ENCODE measurements around the gene ALK. TPM values are rescaled to one million over a fixed set of nuclear protein-coding genes. Genes with fewer than 3 reads are reported as not detected.

Gene ALK
- total RNA-seq, 1 experiment from 2014 or later = not detected

DNA sequence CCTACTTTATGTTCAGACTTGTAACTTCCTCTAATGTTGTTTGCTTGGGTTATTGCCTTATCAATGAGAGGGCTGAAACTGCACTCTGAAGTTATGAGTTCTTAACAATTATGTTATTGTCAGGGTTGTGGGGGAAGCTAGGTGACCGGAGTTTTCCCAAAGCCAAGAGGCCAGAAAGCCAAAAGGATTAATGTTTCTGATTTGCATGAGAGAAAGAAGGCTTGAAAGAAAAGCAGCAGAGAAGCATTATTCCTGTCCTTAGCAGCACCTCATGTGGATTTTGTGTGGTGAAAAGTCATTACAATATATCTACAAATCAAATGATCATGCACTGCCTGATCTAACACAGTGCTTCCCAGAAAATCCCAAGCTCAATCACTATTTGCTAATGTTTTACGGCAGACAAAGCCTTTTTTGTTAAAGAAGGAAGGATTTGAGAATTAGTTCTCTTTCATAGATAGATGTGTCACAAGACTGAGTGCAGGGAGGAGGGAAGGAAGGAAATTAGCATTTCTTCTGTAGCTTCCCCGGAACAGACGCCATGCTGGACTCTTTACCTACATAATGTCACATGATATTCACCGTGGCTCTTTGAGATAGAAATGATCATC is 203.2 kb downstream of the ALK start:
- DNase-seq (ENCODE audit: low spot score) = no peak

DNA sequence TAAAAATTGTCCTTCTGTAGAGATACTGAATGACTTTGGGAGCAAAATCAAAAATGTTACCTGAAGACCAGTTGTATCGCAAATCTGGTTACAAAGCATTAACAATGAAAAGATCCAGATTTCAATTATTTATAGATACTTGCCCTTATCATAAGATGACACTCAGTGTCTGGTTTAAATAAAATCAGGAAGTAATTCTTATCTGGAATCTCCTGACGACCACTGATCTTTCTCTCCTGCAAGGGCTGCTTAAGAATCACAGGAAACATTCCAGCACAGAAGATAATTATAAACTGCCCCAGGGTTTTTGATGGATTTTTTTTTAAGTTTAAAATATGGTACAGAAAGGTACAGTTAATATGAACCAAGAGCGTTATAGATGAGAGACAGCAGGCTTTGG is 205.7 kb downstream of the ALK start:
- DNase-seq (ENCODE audit: low spot score) = no peak

GRCh38 chr2:29714333-29714732 is 207.1 kb downstream of the ALK start:
- DNase-seq (ENCODE audit: low spot score) = no peak

DNA sequence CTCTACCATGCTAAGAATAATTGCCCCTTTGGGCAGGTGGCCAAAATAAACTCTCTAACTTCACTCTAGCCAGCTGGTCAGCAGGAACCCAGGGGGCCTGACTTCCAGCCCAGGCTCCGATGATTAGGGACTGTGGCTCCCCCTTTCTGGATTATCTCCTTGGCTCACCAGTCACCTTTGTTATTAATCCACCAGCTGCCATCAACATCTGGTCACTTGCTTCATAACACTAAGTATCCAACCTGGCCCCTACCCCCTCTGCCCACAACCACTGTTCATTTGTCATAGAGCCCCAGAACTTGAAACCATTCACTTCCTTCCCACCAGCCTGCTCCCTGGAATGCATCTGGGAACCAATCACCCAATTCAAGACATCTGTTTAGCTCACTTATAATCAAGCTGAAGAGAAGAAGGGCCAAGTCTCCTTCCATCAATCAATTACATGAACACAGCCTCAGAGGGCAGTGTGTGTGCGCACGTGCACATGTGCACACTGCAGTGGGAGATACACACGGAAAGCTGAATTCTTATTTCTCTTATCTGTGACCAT is 215.1 kb downstream of the ALK start:
- no peak for DNase-seq (ENCODE audit: low spot score)

- DNase-seq (ENCODE audit: low spot score) = no peak
Measured at GRCh38 chr2:29705616-29706015, 215.8 kb downstream of the ALK start.

DNA sequence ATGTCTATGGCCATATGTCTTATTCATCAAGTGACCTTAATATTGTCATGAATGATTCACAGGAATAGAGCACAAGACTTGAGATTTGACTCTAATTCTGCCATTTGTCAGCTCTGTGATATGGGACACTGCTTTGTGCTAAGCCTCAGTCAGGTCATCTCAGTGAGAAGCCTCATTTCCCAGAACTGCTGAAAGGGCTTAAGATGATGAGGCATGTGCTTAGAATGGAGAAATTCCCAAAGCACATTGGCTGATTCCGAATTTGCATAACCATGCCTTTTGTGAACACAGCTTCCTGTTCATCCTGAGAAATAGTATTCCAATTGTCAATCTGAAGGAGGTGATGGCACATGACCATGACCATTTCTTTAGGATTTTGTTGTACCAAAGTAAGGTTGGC is 218.1 kb downstream of the ALK start:
- no peak for DNase-seq (ENCODE audit: low spot score)

- no peak for DNase-seq (ENCODE audit: low spot score)
Measured at GRCh38 chr2:29702276-29702675, 219.1 kb downstream of the ALK start.

DNA sequence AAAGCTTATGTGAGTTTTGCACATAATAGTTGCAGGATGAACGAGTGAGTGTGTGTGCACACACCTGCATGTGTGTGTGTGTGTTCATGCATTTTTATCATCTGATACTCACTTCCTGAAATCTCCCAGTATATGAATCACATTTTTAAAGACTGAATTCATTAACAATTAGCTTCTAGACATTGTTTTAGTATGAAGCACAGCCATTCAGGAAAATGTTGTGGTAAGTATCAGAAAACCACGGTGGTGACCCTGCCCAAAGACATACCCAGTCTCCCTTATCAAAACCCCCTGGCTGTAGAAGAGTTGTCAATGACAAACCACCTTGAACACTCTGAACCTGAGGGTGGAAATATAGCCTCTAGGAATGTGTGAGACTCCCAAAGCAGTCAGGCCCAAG is 220.8 kb downstream of the ALK start:
- DNase-seq (ENCODE audit: low spot score) = no peak

DNA sequence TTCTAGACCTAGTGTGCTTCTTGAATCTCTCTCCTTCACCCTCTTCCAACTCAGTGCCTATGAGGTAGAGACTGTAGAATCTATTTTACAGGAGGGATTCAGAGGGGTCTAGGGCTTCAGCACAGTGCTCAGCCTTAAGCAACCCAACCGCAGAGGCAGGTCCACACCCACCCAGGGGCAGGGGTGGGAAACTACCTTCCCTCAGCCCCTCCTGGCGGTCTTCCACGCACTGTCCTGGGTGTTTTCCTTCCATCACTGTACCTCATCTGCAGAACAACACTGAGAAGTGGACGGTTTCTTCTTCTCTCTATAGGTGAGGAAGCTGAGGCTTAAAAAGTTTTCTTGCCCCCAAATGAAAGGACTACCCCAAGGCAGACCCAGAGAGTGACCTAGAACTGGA is 222.3 kb downstream of the ALK start:
- DNase-seq (ENCODE audit: low spot score) = no peak

DNA sequence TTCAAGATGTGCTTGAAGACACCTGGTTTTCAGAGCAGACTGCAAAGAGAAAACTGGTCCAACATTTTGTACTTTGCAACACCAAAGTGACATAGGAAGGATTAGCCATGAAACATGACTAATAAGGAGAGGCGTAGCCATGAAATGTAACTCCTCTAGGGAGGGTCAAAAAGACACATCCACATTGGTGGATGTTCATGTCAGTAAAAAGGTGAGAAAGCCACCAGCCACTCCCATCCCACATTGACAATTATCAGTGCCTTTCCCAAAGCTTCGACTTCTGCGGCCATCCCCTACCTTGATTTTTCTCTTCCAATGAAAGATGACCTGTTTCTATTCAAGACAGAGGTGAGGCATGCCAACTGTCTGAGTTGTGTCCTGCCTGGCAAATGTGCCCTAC is 223.2 kb downstream of the ALK start:
- no peak for DNase-seq (ENCODE audit: low spot score)

DNA sequence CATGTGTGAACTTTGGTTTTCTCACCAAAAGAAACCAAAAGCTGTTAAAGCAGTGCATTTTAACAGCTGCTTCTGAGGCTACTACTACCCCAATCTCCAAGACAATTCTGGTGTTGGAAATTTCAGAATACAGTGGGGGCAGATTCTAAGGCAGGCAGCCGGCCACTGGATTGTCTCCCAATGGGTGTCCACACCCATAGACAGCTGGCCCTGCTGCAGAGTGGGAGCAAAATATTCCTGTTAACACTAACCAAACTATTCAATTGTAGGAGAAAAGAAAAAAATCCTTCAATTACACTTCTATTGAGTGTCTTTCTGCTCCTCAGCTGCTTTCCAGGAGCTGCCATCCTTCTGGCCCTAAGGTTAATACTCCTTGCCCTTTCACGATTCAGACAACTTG is 223.7 kb downstream of the ALK start:
- DNase-seq (ENCODE audit: low spot score) = no peak

GRCh38 chr2:29697181-29697580 is 224.2 kb downstream of the ALK start:
- DNase-seq (ENCODE audit: low spot score) = no peak

GRCh38 chr2:29694741-29695140 is 226.6 kb downstream of the ALK start:
- DNase-seq (ENCODE audit: low spot score) = no peak

- no peak for DNase-seq (ENCODE audit: low spot score)
Measured at GRCh38 chr2:29691391-29691950, 229.9 kb downstream of the ALK start.

- DNase-seq (ENCODE audit: low spot score) = no peak
Measured at GRCh38 chr2:29689666-29690065, 231.7 kb downstream of the ALK start.

DNA sequence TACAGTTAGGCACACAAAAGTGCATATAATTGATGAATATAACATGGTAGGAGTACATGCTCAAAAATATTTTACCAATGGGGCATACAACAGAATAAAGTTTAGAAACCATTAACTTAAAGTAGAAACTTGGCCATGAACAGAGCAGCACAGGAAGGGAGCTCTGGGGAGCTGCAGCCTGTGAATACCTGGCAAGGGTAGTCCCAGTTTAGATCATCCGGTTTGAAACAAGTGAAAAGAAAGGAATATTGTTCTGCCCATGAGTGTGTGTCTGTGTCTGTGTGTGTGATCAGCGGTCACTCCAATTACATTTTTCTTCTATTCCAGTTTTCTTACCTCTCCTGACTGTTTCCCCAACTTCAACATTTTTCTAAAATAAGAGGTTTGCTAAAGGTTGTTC is 233.0 kb downstream of the ALK start:
- no peak for DNase-seq (ENCODE audit: low spot score)

- no peak for DNase-seq (ENCODE audit: low spot score)
Measured at GRCh38 chr2:29687121-29687520, 234.3 kb downstream of the ALK start.

DNA sequence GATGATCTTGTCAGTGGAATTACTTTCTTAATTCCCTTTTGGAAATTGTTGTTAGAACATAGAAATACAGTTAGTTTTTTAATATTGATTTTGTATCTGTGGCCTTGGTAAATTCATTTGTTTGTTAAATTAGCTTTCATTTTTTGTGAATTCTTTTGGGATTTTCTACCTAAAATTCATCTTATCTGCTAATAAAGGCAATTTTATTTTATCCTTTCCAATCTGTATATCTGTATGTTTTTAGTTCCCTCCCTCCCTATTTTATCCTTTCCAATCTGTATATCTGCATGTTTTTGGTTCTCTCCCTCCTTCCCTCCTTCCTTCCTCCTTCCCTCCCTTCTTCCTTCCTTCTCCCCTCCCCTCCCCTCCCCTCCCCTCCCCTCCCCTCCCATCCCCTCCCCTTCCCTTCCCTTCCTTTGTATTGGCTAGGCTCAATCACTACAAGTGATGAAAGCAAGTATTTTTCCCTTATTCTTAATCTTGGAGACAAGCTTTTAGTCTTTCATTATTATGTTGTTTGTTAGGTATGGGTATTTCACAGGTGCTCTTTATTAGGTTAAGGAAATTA is 244.4 kb downstream of the ALK start:
- DNase-seq (ENCODE audit: low spot score) = no peak

DNA sequence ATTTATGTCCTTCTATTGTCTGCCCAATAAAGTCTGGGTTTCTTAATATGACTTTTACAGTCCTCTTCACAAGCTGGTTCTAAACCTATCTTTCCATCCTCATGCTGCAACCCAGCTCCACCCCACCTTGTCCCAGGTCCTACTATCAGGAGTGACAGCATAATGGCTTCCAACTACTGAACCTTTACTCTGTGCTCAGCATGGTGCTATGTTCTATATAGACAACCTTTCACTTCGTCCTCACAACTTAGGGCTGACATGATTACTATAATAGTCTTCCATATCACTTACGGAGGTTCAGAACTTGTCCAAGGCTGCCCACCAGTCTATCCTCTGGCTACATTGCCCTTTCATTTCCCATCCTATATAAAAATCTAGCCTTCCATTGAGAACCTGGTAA is 256.8 kb downstream of the ALK start:
- DNase-seq (ENCODE audit: low spot score) = no peak

DNA sequence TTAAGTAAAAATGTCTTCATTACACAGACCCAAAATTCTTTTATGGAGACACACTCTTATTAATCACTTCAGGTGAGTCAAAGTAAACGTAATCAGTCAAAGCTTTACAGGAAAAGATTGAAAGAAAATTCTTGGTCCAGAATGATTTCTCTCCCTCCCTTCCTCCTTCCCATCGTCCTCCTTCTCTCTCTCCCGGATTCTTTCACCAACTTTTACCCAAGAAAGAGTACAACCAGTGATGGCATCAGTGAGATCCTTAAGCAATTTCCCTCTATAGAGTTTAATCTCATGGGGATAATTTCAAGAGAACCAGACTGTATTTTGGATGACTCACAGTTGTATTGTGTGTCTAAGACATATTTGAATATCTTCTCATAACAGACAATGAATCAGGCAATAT is 258.1 kb downstream of the ALK start:
- DNase-seq (ENCODE audit: low spot score) = no peak

DNA sequence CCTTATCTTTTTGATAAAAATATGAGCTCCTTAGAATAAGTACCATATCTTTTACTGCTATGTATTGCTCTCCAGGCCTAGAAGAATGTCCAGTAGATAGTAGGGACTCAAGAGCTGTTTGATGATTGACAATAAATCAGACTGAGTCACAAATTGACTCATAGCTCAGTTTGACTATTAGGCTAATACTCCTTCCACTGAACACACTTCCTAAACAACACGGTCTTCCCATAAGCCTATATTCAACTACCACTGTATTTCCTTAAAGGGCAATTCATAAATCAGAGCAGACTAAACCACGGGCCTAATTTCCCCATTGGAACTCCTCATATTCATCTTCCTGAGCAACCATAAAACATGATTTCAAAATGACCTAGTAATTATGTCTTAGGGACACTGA is 258.5 kb downstream of the ALK start:
- DNase-seq (ENCODE audit: low spot score) = no peak

DNA sequence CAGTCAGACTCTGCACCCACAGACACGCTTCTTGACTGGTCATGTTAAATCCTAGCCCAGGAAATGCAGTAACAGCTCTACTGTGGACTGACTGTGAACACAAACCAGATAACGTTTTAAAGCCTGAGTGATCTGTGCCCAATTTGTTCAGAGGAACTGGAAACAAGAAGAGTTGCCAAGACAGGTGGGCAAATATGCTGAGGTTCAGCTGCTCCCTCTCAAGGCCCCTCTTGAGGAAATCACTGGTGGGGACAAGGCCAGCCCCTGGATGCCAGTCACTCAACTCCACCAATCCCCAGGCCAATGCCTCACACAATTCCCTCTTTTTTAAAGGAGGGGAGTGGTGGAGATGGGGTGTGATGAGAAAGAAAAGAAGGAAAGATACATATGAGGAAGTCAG is 261.2 kb downstream of the ALK start:
- DNase-seq (ENCODE audit: low spot score) = no peak

DNA sequence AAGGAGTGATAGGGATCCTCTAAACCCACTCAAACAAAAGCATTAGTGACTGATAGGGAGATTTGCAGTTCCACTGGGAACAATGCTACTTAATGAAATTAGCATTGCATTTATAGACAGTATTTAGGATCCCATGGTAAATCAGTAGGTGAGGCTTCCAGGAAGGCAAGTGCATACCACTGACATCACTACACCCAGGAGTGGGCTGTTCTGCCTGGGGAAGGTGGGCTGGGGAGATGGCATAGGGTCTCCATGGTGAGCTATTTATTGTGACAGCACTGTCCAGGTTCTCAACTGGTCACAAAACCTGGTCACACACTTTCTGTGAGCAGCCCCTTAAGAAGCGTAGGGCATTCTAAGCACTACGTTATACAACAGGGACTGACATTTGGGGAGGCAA is 262.2 kb downstream of the ALK start:
- no peak for DNase-seq (ENCODE audit: low spot score)
